A549 treated with CORT108297 at 1 μM for 4 hours (cell line): ENCODE measurements around the gene BOLA2. TPM values are rescaled to one million over a fixed set of nuclear protein-coding genes. Genes with fewer than 3 reads are reported as not detected.

Source experiments
- total RNA-seq: library from RNA; stranded (reverse); fragments of 200-300 nt; extraction: Qiagen RNA extraction; gene quantifications from 5 replicates; pipeline ENCODE4 v1.2.3, GENCODE V29; 2022

The BOLA2 gene
- total RNA-seq: 20.7 to 33.5 TPM (median 30.3 TPM) in 5 replicates

DNA sequence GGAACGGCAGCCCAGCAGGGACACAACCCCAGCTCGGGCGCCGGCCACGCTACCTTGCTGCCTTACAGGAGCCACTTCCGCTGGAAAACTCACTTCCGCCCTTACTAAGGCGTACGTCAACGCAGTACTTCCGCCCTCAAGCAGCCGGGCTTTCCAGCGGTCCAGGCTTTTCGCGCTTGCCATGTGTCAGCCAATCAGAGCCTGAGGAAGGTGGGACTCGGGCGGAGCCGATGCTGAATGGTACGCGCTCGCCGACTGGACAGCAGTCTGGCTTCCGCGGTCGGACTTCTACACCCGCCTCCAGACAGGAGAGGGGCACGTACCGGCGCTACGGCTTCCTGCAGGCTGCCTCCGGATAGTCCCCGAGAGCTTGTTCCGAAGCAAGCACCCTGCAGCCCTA lies at the start of gene BOLA2, which contains the start of gene SLX1B:
Gene BOLA2 (minus strand): TSS at position 83 of the 400 bp plus-strand sequence. CDS start 98 bp downstream, outside the sequence.
Gene SLX1B (plus strand): TSS at position 265 of the 400 bp plus-strand sequence.

DNA sequence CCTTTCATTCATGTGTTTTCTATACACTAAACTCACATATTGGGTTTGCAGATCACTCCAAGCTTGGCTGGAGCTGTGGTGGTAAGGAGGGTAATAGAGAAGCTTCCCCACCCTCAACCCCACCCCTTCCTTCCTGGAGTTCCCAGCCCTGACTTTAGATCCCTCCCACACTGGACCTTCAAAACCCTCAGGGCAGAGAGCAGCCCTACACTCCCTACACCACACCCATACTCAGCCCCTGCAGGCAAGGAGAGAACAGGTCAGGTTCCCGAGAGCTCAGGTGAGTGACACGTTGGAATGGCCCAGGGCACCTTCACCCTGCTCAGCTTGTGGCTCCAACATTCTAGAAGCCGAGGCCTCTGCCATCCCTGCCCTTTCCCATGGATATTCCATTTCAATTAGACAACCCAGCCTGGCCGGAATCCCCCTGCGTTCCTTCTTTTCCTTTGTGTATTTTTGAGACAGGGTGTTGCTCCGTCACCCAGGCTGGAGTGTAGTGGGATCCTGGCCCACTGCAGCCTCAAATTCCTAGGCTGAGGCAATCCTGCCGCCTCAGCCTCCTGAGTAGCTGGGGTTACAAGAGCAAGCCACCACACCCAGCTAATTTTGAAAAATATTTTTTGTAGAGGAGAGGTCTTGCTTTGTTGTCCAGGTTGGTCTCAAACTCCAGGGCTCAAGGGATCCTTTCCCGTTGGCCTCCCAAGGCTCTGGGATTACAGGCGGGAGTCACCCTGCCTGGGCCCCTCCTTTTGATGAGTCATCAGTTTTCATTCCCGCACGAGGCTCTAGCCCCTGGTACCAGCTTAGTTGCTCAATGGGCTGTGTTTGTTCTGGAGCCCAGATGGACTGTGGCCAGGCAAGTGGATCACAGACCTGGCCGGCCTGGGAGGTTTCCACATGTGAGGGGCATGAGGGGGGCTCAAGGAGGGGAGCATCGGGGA lies 5.8 kb upstream of the BOLA2 start, which contains the start of gene SULT1A4:
Gene SULT1A4 (plus strand): TSS at position 208 of the 941 bp plus-strand sequence. CDS start 1,473 bp downstream, outside the sequence.

Other genes with a start within 250 kb of the BOLA2 start
- gene NPIPB11, start 47.6 kb downstream of the BOLA2 start, total RNA-seq: 0.91 to 2.4 TPM (median 1.4 TPM) in 5 replicates
- gene SLX1B, start 182 bp upstream of the BOLA2 start, total RNA-seq: 71.4 to 92.6 TPM (median 82.4 TPM) in 5 replicates
- 28.3 to 39.9 TPM (median 33.3 TPM) in 5 replicates for gene SULT1A4, start 5.6 kb upstream of the BOLA2 start, total RNA-seq
- gene NPIPB12, start 52.1 kb upstream of the BOLA2 start, total RNA-seq: 27.9 to 39.6 TPM (median 33.3 TPM) in 5 replicates
- 0.02 to 0.05 TPM in 2 of 5 replicates, not detected in the others for gene SPN, start 208.9 kb upstream of the BOLA2 start, total RNA-seq
- 0.67 to 1.0 TPM (median 0.78 TPM) in 5 replicates for gene QPRT, start 224.8 kb upstream of the BOLA2 start, total RNA-seq